HG03469 (cell line): ENCODE data around the gene DCK.
A peak's percentile ranks its signal among the peaks of the same experiment; 100 is the strongest.

ENCODE experiments used
- ATAC-seq: cut with Tn5 transposase; IDR thresholded peaks from one replicate; pipeline ENCODE4 v1.9.1; 2021; ENCODE audit warnings: mild to moderate bottlenecking, moderate library complexity, moderate number of reproducible peaks; ENCODE audit not compliant: unreplicated experiment

The DCK gene

DNA sequence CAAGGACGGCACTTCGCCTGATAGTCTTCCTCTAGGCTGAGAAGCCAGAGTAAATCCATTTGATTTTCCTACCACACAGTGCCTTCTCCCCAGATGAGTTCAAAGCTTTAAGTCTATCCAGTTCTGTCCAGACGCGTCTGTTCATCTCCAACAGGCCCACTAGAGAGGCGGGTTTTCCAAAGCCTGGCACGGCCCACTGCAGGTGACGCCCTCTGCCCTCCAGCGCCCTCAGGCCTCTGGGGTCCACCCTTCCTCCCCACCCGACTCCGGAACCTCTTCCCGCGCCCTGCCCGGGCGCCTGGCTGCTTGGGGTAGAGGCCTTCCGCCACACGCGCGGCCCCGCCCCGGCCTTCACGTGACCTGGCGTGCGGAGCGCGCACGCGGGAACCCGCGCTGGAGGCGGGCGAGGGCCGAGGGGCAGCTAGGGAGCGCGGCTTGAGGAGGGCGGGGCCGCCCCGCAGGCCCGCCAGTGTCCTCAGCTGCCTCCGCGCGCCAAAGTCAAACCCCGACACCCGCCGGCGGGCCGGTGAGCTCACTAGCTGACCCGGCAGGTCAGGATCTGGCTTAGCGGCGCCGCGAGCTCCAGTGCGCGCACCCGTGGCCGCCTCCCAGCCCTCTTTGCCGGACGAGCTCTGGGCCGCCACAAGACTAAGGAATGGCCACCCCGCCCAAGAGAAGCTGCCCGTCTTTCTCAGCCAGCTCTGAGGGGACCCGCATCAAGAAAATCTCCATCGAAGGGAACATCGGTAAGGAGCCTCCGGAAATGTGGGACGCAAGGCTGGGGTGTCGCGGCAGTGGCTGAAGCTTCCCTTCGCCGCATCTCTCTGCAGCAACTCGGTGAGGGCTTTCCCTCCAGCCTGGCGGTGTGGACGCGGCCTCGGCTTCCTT is at the start of gene DCK:
TSS of gene DCK (plus strand) at position 469 of the 888 bp plus-strand sequence. CDS start at position 656, 187 bp downstream.
- peak; percentile 64 for ATAC-seq

DNA sequence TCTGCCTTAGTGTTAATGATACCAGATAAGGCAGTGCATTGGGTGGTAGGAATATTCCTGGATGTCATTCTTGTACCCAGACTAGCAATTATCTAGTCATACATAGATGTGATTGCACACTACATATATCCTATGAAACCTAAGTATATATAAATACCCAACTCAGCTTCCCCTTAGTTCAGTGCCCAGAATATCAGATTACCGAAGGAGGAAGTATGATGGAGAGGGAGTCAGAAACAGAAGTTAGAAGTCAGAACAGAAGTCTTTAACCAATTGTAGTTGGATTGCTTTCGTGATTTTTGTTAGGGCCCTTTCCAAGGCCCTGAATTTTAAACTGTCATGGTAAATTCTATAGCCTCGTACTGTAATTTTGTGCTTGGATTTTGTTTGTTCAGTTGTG is 48.4 kb upstream of the DCK start:
- peak; percentile 42 for ATAC-seq

DNA sequence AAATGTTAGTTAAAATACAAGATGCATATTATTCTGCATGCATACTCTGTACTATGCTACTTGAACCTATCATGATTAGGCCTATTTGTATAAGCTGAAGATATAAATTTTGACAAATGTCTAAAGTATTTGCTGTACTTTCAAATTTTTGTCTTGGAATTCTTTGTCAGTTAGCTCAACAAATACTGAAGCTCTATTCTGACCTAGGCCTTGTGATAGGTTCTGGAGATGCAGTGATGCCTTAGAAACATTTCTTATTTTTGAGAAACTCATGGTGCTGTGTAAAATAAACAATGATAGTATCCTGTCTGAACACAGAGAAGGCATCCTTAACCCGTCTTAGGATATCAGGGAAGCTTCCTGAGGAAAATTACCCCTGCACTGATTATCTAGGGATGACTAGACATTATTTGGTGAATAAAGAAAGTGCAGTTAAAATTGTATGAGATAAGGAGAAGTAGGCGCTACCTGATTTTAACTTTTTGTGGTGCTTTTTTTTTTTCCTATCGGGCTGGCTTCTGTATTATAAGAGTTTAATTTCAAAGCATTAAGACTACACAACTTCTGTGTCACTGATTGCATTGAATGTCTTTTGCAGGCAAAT is 47.9 kb upstream of the DCK start:
- no peak for ATAC-seq

DNA sequence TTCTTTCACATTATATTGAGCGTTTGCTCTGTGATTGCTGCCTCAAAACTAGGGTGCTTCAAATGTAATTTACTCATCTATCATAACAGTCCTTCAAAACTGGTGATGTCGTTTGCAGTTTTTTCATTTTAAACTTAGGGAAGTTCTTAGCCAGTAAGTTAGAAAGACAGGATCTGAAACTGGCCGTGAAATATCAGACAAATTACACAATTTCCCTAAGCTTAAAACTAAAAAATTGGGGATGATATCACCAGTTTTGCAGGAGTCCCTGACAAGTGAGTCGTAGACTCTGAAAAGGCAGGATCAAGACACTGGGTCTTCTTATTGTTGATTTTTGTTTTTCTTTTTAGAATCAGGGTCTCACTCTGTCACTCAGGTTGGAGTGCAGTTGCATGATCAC is 46.5 kb upstream of the DCK start:
- no peak for ATAC-seq

DNA sequence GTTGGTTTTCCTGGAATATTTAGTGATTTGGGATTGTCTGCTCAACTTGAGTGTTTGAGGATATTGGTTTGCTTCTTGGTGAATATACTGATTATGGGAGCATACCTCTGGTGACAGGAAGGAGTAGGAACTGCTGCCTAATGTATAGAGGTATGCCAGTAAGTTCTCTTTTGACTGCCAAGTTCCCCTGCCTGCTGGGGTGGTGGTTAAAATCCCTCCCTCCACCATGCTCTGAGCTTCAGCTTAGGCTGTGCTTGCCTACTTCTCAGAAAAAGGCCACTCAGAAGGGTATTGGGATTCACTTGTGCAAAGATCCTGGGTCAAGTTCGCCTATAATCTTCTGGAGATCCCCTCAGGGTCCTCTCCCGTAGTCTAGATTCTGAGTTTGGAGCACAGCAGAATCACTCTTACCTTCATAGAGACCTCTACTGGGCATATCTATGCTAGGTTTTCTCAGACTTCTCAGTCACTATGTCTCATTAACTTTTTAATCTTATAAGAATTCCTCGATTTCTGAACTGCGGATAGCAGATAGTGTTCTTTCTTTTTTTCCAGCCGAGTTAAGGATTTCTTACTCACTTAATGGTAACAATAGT is 44.7 kb upstream of the DCK start:
- no peak for ATAC-seq

DNA sequence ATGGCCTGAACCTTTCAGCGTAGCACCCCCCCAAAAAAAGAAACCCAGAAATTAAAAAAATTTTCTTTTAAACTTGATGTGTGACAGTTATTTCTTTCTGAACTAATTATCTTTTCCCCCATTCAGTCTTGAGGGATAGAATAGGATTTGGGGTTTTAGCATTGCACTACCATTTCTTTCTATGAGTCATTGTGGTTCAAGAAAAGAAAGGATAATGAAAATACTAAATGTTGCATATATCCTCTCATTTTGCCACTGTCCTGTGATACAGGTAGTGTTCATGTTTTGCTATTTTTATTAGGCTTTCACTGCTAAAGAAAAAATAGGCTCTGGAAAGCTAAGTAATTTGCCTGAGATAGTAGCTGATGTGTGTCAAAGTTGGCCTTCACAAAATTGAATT is 39.4 kb upstream of the DCK start:
- ATAC-seq = no peak

DNA sequence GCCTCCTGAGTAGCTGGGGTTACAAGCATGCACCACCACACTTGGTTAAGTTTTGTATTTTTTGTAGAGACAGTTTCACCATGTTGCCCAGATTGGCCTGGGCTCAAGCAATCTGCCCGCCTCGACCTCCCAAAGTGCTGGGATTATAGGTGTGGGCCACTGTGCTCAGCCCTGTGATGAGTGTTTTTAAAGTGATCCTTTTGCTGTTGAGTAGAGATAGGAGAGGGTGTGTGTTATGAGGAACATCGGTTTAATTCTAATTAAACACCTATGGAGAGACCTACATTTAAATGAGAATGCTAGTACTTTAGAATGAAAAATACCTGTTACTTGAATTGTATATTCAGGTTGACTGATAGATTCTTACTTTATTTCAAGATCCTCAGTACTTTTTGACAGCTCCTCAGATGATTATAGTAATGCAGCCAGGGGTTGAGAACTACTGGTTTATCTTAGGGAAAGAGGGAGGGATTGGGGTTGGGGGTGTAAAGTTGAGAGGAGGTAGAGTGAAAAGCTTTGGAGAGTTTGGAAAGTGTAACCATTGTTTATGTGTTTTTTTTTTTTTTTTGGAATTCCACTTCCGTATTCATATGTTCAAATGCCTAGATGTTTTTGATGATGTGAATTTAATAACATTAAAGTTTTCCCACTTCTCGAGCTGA is 36.8 kb upstream of the DCK start:
- no peak for ATAC-seq

DNA sequence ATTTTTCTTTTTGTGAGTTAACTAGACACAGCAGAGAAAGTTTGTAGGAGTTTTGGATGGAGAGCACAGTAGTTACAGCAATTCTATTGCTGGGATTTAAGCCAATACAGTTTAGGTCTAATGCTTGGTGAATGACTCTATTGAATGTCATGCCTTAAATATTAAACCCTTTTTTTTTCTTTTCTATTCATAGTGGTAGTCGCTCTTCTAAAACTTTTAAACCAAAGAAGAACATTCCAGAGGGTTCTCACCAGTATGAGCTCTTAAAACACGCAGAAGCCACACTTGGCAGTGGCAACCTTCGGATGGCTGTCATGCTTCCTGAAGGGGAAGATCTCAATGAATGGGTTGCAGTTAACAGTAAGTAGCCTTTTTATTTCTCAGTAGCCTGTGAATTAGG is 34.8 kb upstream of the DCK start:
- no peak for ATAC-seq

DNA sequence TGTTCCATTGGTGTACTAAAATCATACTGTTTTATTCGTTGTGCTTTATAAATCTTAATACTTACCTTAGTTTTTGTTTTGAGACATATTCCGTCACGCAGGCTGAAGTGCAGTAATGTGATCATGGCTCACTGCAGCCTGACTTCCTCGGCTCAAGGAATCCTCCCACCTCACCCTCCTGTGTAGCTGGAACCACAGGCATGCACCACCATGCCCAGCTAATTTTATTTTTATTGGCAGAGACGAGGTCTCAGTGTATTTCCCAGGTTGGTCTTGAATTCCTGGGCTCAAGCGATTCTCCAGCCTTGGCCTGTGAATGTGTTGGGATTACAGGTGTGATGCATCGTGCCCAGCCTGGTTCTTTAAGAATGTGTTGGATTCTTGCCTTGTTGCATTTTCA is 24.4 kb upstream of the DCK start:
- ATAC-seq = no peak

DNA sequence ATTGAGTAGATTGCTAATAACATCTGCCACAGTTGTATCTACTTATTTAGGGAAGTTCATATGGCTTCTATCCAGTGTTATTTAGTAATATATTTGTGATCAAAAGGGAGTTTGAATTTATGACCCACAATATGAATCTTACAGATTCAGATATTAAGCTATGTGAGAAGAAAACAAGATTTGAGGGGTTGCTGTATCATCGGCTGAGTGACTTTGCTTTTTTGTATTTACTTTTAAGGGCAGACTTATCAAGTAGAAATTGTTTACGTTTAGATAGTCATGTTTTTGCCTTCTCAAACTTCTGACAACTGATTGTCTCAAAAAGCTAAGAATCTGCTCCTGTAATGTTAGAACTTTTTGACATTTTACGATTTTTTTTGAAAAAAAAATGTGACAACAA is 17.2 kb upstream of the DCK start:
- no peak for ATAC-seq

DNA sequence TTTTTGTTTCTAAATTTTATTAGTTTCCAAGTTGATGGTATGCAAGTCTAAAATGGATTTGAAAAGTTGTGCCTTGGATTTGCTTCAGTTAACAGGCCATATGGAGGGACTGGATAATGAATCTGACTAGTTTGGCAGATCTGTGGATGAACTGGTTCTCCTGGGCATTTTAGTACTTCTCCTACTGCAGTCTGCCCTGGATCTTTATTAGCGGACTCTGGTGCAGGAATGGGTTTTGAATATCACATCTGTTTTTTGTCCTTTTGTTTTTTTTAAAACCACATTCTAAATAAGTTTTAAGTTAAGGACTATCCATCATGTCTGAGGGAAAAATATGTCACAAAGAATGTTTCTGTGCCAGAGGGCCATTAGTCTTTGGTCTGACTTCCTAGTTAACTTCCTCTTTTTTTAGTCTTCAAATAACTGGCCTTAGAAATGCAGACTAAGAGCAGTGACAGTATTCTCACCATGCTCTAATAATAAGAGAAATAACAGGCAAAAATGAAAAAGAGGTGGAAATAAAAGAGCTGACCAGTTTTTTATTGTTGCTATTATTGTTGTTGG is 13.9 kb upstream of the DCK start:
- peak; percentile 67 for ATAC-seq

DNA sequence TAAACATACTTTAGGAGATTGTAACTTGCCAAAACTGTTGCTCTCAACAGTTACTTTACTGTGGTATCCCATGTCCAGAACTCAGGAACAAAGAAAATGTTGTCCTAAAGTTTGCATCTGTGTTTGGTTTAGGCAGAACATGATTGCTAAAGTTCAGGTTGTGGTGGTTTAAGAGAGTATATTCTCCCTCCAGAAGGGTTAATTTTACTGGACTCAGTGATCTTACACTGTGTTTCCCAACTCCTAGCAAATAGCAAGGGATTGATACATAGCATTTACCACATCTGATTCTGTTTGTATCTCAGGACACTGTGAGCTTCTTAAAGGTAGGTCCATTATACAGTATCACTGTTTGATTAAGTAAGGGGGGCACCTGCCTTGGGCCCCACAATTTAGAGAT is 13.3 kb upstream of the DCK start:
- ATAC-seq = no peak

DNA sequence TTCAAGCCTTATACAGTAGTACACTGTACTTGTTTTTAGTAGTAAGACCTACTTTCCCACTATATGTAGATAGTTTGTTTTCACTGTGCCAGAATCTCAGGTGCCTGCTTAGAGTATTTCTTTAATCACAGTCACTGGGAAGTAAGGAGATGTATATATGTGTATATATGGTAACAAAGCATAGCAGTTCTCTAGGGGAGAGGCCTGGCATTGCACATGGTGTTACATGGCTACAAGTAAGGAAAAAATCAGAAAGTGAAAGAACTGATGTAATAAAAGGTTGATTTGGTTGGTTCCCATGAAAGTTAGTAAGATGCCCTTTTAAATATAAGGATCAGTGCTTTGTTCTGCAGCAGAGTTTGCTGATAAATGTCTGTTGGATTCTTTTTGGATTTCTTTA is 9.3 kb upstream of the DCK start:
- no peak for ATAC-seq

DNA sequence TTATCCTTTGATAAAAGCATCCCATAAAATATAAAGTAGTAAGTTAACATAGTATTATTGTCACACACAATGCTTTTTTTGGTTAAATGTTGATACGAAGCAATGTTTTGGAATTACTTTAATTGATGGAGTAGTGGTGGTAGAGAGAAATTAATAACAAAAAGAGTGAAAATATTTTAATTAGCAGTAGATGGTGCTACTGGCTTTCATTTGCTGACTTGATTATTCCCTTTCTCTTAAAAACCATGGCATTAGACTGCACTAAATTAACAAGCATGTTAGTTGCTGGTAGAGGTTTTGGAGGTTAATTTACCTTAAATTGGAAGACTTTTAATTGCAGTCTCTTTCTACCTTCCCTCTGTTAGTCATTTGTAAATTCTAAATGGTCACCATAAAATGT is 8.9 kb upstream of the DCK start:
- ATAC-seq = no peak

DNA sequence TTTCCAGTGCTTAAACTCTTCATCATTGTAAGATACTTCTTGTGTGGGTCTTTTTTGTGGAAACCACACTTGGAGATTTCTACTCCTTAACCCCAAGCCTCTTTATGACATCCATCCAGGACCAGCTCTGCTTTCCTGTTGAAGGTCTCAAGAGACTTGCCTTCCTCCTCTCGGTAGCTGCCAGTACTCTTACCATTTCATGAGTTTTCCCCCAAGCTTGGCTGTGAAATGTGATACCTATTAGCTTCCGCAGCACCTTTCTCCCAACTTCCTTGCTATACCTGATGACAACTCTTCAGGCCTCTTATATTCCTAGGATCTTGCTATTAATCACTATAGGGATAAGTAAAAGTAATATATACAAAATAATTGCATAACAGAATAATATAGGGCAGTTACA is 1.9 kb upstream of the DCK start:
- ATAC-seq = no peak

DNA sequence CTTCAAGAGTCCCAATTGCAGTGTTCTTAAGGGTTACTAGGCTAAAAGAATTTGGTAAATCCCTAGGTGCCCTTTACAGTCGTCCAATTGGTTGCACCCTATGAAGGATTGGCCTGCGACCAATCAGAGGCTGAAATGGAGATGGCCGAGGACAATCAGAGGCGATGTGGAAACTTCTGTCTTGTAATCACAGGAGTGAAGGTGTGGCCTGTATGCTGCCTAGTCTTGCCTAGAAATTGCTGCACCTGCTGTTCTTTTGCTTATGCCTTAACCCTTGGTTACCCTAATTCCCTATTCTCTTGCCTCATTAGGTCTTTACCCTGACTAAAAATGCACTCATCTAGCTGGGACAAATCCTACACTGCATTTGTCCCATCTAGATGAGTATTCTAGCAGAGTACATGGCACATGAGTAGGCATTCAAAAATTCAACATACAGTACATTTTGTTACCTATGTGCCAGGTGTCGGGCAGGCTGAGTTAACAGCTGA is 1.0 kb upstream of the DCK start:
- no peak for ATAC-seq

DNA sequence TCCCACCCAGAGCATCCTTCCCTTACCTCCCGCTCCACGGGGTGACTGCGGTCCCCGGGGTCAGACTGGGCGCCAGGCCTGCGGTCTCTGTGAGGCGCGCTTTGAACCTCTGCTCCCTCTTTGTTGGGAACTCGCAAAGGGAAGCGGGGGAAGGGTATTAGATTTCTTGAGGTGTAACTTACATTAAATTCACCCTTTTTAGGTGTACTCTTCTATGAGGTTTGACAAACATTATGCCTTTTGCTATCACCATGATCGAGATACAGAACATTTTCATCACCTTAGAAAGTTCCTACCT is 569 bp downstream of the DCK start:
- ATAC-seq = no peak

DNA sequence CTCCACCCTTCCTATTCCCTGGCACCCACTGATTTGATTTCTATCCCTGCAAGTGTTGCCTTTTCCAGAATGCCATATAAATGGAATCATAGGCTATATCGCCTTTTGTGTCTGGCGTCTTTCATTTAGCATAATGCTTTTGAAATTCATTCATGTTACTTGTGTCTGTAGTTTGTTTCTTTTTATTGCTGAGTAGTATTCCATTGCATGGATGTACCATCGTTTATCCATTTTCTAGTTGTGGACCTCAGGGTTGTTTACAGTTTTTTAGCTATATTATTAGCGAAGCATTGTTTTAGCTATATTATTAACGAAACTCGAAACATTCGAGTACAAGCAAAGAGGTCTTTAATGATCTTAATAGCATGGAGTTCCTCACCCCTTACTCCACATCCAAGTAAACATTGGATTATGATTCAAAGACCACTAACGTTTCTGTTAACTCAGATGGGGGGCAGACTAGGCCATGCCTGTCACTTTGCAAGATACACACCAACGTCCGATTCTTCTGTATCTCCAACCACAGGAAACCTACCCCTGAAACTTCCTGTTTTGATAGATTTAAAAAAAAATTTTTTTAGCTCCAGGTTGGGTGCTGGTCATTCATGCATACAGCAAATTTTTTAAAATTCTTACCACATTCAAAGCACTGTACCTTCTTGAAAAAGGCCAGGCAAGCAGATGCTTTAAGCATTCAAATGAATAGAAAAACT is 1.1 kb downstream of the DCK start:
- peak; percentile 39 for ATAC-seq

DNA sequence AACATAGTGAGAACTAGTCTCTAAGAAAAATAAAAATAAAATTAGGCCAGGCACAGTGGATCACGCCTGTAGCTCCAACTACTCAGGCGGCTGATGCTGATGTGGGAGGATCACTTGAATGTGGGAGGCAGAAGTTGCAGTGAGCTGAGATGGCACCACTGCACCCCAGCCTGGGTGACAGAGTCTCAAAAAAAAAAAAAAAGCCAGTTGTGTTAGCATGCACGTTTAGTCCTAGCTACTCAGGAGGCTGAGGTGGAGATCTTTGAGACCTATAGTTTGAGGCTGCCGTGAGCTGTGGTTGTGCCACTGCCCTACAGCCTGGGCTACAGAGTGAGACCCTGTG is 2.5 kb downstream of the DCK start:
- ATAC-seq = no peak

DNA sequence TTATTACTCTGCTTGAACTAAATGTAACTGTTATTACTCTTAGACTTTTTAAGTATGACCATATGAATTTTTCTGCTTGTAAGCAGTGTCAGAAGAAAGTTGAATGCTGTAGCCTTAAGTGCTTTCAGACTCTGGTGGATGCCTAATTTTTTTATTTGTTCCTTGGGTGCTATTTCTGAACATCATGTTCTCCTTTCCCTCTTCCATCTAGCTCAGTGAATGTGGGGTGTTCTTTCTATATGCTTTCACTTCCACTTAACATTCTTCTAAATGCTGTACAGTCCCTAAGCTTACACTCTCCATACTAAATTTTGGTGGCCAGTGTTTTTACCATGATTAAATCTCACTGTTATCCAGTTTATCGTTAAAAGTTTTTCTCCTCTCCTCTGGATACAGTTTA is 3.6 kb downstream of the DCK start:
- ATAC-seq = no peak

DNA sequence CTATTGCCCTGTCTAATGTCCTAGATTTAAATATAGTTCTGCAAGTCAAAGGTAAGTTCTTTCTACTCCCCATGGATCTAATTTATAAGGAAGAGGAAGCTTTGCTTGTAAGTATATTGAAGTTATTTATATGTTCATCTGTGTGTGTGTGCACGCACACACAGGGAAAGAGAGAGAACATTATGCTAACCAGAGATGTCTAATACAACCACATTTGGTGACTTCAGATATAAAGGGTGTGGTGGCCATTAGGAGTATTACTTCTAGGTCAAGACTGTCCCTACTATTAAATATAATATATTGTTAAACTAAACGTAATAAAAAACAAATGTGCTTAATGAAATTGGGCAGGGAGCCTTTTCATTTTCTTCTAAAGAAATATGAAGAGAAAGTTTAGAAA is 4.1 kb downstream of the DCK start:
- no peak for ATAC-seq
